GM18502 (cell line): ENCODE measurements around the gene GGNBP2.
"Not testable (repeated sequence)": the region's sequence is repeated elsewhere in the genome, so short reads cannot be mapped to it uniquely, and the experiment has no call there.

Experiments used
- ATAC-seq: cut with Tn5 transposase; IDR thresholded peaks from one replicate; pipeline ENCODE4 v1.9.1; 2021; ENCODE audit warnings: mild to moderate bottlenecking; ENCODE audit not compliant: unreplicated experiment, poor library complexity

The GGNBP2 gene, protein sequence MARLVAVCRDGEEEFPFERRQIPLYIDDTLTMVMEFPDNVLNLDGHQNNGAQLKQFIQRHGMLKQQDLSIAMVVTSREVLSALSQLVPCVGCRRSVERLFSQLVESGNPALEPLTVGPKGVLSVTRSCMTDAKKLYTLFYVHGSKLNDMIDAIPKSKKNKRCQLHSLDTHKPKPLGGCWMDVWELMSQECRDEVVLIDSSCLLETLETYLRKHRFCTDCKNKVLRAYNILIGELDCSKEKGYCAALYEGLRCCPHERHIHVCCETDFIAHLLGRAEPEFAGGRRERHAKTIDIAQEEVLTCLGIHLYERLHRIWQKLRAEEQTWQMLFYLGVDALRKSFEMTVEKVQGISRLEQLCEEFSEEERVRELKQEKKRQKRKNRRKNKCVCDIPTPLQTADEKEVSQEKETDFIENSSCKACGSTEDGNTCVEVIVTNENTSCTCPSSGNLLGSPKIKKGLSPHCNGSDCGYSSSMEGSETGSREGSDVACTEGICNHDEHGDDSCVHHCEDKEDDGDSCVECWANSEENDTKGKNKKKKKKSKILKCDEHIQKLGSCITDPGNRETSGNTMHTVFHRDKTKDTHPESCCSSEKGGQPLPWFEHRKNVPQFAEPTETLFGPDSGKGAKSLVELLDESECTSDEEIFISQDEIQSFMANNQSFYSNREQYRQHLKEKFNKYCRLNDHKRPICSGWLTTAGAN

DNA sequence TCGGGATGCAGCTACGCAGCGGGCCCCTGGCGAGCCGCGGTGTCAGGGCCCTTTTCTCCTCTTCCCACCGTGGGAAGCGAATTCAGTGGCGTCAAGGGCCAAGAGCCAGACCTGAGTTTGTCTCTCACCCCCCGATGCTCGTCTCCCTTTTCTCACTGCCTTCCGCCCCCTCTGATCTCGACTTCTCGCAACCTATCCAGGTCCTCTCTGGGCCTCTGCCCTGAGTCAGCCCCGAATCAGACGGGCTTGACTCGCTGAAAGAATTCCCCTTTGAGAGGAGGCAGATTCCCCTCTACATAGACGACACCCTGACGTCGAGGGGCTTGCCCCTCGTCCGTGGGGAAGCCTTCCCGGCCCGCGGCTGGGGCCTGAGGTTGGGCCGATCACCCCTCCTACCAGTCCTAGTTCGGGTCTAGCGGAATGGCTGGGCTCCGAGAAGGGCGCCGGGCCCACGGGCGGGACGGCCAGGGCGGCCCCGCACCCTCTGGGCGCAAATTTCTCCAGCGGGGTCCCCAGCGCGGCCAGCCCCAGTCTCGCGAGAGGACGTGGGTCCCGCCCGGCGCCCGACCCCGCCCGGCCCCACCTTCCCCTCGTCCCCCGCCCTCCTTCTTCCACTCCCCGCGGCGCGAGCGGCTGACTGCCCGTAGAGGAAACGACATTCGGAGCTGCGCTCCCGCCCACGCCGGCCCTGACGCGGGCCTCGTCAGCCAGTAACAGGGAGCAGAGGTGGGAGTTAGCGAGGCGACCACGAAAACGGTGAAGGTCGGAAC lies at the start of gene GGNBP2:
Gene GGNBP2, plus strand, starts transcription at position 613 of the 770 bp plus-strand sequence. CDS start 806 bp downstream, outside the sequence.
- ATAC-seq: peak; percentile 57

DNA sequence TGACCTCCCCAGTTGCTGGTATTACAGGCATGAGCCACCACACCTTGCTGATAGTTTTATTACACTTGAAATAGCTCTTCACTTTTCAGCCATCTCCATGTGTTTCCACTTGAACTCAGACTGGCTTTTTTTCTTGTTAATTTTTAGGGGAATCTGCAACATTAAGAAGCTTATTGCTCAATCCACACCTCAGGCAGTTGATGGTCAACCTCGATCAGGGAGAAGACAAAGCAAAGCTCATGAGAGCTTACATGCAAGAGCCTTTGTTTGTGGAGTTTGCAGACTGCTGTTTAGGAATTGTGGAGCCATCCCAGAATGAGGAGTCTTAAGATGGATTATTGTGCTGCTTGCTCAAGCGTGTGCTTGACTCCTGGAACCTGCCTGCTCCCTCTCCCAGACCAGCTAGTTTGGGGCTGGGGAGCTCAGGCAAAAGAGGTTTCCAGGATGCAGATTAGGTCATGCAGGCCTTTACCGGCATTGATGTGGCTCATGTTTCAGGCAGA lies 49.6 kb upstream of the GGNBP2 start:
- no peak for ATAC-seq

DNA sequence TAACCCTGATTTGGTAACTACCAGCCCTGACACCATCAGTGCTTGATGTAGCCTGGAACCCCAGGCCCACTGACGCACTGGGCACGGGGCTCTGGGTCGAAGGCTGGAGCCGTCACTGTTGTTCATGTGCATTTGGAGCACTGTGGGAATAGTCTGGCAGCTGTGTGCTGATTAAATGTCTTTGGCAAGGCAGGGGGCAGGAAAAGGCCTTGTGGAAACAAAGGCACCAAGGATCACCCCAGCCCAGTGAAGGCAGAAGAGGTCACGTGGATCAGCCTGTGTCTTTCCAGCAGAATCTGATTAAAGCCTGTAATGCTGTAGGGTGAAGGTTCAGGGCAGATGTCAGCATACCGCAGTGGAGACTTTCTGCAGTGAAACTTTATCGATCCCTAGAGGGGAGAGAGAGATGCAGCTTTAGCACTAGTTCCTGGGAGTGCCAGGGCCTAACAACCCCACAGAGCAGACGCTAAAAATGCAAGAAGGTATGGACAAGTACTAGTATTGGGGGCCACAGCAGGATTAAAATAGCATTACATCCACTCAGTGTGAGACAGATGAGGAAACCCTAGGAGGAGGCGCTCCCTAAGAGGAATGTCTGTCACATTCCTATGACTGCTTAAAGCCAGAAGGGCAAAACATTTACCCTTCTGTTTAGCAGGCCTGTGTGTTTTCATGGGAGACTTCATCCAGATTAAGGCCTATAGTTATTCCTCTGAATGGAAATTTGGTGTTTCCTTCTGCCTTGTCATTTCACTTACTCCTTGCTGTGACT lies 48.5 kb upstream of the GGNBP2 start:
- no peak for ATAC-seq

DNA sequence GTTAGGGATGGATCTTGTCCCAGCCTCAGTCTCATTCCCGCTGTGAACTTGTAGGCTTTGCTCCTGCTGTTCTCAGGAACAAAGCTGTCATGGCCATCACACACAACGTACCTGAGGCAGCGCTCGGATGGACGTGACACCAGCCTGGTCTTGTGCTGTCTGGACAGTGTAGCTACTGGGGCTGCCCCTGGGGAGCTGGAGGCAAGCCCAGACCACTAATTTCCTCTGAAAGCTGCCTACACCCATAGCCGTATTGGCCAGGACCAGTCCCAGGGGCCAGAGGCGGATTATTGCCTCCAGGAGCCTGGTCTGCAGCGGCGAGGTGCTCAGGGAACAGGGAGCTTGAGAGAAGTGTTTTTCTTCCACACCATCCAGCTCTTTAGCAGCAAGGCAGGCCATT lies 46.6 kb upstream of the GGNBP2 start:
- ATAC-seq: no peak

DNA sequence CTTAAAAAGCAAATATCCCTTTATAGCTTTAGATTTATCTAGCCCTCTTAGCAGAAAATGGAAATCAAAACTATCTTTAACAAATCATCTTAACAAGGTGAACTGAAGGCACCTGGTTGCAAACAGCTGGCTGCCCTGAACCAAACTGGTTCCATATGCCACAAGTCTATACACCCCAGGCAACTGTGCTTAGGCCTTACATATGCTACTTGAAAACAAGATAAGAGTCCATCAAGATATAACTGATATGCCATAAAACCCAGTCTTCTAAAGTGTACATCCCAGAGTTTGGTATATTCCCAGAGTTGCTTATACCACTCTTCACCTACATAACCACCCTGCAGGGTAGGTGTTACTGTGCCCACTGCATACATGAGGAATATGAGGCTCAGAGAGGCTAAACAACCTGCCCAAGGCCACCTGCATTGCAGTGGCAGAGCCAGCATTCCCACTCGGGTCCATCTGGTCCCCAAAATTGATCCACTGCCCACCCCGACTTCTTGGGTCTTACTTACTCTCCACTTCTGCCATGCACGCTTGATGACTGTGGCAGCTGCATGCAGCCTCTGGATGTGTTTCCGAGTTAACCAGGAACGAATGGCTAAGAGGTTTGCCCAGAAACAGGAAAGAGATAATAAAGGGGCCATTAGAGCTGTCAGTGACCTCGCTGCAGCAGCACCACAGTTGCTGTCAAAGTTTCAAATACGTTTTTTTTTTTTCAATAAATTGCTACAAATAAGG lies 46.0 kb upstream of the GGNBP2 start:
- no peak for ATAC-seq

DNA sequence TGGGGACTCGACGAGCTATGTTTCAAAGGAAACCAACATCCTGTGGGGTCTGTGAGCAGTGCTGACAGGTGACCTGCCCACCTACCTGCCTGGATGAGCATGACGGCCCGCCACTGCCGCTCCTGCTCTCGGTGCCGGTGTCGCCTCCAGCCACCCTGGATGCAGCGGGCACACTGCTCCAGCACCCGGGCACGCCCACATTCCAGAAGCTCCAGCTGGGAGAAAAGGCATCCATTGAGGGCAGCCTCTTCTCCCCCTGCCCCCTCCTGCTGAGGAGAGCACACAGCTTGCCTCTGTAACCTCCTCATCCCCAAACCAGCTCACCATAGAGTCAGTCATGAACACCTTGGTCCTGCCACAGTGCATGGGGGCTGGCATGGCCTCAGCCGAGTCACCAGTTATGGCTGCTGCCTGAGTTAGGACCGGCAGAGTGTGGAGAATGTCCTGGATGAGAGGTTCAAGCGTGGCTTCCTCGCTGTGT lies 43.9 kb upstream of the GGNBP2 start:
- ATAC-seq: no peak

DNA sequence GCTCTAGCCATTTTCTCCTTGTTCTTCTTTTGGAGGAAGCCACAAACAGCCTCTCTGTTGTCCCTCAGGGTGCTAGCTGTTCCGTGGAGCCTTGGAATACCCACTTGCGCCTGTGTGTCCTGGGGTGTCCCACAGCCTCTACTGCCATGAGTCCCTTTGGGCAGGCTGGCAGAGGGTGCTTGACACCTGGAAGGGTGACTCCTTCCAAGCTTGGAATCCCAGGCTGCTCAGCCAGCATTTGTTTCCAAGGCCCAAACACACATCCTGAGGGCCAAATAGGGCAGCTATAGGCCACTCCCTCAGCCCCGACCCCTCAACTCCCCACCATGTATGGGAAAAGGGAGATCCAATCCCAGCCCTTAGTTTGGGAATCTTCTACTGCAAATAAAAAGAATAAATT lies 43.4 kb upstream of the GGNBP2 start:
- ATAC-seq: no peak

DNA sequence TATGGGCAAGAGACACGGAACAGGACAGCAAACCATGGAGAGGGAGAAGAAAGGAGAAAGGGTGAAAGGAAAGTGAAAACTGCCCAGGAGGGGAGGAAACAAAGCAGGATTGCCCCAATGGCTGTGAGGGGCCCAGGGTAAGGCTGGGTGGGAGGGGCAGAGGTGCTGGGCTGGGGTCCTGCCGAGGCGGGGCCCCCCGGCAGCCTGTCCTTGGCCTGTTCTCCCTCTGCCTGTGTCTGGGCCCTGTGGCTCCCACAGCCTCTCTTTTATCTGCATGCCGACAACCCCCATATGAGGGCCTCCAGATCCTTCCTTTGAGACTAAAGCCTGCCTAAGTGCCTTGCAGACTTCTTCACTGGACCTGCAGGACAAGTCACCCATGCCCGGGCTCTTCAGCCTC lies 42.8 kb upstream of the GGNBP2 start:
- ATAC-seq: no peak

DNA sequence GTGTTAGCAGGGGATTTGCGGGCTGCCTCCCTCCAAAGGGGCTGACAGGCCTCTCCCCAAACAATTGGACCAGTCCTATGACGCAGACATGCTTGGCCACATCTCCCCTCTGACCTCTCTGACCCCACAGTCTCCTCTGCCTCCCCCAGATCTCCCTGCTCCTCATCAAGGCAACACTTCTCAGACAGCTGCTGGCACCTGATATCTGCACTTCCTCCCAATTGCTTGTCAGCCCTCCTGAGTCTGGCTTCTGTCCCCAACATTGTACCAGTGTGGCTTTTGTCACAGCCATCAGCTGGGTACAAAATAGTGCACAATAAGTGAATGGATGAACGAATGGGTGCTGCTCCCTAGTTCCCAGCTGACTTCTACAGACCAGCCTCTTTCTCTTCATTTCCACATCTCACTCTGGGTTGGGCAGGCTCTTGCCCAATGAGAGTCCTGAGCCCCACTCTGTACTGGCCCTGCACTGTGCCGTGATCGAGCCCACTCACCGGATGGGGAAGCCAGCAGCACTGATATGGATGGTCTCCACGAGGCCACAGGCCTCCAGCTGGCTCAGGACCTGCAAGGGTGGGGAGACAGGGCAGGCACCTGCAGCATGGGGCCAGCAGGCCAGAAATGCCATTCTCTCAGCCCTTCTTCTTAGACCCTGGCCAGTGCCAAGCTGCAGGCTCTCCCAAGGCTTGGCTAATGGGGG lies 41.1 kb upstream of the GGNBP2 start:
- no peak for ATAC-seq

DNA sequence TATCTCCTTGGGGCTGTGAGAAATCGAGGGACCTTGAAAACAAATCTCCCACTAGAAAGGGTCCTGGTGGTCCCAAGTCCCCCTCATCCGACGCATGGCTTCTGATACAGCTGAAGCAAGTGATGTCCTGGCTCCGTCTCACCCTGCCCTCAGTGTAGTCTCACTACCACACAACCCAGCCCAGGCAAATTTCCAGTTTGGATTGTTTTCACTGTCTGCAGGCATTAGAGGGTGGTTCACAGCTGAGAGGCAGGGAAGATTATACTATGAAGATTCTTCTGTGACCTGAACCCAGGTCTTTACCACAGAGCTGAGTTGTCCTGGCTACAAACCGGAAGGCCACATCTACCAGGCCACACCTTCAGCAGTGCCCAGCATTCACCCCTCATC lies 40.6 kb upstream of the GGNBP2 start:
- ATAC-seq: no peak

DNA sequence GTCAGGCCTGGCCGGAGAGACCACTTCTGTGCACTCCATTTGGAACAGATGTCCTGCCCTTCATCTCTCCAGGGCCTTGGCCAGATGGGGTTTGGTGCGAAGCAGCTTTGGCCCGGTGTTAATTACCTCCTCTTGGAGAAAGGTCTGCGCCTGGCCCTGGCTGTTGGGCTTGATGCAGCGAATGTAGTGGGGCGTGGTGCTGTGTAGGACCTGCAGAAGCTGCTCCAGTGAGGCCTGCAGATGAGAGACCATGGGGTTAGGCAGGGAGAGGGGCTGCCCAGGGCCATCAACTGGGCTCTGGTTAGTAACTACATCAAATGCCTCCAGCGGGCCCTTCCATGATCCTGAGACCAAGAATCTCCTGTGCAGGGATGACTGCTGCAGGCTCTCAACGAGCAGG lies 39.5 kb upstream of the GGNBP2 start:
- ATAC-seq: no peak

DNA sequence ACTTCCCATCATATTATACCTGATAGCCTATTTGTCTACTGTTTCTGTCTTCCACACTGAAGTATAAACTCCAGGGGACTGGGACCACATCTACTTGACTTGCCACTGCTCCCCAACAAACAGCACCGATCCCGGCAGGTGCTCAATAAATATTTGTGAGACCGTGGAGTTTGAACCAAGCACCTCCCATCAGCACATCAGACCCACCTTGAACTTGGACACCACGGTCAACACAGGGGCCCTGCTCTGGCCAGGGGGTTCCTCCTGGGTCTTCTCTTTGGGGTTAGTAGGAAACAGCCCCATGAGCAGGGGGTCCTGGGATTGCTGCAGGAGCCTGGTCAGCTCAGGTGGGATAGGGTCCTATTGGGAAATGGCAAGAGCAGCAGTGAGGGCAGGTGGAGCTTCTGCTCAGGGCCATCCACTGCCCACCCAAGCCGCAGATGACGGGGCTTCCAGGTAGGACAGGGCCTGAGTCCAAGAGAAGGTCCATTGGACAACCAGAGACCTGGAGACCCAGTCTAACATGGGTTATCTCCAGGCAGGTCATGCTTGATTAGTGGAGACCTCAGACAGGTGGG lies 38.4 kb upstream of the GGNBP2 start:
- no peak for ATAC-seq

DNA sequence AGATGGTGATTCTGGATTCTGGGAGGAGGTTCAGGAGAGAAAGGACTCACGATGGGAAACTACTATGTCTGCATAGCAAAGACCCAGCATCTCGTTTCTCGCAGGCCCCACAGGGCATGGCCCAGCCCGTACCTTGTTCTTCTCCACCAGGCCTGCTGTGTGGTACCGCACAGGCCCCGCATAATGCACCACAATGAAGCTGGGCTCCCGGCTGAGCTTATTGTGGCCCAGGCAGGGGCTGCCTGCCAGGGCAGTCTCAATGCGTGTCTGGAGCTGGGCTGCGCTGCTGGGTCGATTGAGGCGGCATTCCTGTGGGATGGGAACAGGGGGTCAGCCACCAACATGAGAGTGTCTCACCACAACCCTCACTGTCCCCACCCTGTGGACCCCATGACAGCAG lies 37.9 kb upstream of the GGNBP2 start:
- no peak for ATAC-seq

DNA sequence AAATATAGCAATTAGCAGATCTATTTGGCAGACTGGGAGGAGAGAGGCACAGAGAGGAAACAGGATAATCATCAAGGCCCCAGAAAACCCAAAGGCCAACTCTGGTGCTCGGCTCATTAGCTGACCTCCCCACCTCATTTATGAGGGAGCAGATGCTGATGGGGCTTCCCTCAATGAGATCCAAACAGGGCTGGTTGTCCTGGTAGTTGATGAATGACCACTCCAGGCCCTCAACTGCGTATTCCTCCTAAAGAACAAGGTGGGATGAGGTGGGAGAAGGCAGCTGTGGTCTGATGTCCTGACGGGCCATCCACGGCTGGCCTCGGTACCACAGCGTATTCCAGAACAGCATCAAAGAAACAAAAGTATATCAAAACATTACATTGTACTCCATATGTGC lies 37.5 kb upstream of the GGNBP2 start:
- no peak for ATAC-seq

DNA sequence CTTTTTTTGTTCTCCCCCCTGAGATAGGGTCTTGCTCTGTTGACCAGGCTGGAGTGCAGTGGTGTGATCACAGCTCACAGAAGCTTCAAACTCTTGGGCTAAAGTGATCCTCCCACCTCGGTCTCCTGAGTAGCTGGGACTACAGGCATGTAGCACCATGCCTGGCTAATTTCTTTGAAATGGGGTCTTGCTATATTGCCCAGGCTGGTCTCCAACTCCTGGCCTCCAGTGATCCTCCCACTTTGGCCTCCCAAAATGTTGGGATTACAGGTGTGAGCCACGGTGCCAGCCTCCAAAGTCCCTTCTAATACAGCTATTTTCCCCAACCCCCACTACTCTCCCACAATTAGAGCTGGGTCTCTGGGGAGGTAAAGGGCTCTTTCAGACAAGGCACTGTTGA lies 36.3 kb upstream of the GGNBP2 start:
- not testable (repeated sequence) for ATAC-seq

DNA sequence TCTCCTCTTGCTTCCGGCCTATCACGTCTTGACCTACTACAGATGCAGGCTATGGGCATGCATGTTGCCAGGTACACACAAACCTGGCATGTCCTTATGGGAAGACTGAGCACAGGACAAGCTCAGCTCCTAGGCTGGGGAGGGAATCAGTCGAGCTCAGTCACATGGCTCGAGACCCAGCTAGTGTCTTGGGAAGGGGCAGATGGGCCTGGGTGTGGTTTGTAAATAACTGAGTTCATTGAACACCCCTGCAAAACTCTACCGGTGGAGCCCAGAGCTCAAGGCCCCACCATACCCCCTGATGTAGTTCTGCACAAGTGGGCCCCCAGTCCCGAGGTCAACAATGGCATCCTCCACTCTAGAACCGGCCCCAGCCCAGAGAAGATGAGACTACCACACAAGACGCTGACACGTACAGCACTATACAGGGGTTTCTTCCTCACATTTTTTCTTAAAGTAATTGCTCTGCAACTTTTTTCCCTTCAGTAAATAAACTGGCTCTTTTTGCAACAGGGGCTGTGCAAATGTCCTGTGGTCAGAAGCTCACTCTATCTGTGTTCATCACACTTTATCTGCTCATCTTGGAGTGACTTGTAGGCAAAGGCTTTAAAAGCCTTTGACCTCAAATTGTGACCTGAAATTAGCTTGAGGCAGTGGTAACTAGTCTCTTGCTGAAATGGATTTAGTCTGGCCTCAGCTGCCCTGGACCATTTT lies 35.3 kb upstream of the GGNBP2 start:
- ATAC-seq: no peak

DNA sequence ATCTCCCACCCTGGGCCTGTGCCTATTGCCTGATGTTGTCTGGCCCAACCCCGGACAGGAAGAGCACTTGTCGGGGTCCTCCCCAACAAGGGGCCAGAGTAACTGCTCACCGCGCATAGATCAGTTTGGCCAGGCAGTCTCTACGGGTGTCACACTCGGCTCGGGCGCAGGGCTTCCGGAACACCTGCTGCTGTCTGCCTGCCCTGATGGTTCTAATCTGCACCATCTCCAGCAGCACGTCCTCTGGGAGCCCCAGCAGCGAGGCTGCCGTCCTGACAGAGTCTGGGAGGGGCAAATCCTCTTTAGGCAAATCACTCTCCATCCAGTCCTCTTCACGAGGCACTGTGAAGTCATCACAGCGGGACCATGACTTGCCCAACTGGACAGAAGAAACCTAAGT lies 34.1 kb upstream of the GGNBP2 start:
- no peak for ATAC-seq

DNA sequence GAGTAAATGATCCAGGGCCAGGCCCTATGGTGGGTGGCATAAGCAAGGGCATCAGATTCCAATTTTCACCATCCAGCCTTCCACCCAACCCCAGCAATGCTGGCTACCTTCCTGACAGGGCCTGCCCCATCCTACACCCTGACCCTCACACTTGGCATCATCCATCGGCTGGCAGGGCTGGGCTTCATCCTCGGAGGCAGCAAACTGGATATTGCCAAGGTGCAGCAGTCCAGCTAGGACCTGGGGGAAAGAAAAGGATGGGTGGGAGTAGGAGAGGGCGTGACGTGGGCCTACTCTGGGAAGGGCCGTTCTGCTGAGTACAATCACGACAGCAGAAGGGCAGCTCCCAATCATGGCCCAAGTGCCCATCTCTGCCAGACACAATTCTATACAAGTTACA lies 33.5 kb upstream of the GGNBP2 start:
- no peak for ATAC-seq
